Activated CD8-positive, alpha-beta memory T cell treated with anti-CD3 and anti-CD28 coated beads for 4 hours (primary cell): Measurements from ENCODE around the gene TASOR2.
A peak's percentile ranks its signal among the peaks of the same experiment; 100 is the strongest.

Experiments used
- DNase-seq, 2 donors: peaks; one replicate each; pipeline ENCODE4 v3.0.0-alpha.2; 2020; ENCODE audit warnings: low read depth in 2 of 2

The TASOR2 gene

GRCh38 chr10:5683065-5683464, 1.6 kb upstream of the TASOR2 start:
- no peak for DNase-seq

DNA sequence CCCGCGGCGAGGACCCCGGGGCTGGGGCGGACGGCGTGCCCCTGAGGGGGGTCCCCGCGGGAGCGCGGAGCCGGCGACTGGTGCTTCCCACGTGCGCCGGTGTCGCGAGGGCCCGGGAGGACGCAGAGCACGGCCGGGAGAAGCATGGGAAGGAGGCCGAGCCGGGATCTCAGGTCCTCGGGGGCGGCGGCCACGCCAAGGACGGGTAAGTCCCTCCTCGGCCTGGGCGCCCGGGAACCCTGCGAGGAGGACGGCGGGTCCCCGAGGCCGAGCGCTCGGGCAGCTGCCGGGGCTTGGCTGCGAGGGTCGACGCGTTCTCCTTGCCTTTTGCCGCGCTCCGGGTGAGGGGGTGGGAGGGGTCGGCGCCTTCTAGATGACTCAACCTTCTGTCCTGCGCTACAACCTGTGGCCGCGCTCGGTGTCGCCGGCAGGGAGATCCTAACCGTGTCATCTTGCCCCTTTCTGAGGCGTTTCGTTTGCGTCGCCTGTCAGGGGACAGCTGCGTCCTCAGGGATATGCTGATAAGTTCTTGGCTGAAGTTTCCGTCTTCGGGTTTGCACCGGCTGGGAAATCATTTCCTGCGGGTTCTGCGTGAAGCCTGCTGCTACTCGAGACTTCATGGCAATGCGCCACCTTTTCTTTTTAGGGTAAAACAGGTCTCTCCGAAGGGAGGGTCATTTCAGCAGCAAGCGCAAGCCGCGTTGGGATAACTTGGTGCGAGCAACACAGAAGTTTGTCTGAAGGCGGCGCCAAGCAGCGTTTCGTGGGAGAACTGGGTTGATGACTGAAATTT, 529 bp downstream of the TASOR2 start:
- peak; percentile 33 to 52 for DNase-seq

DNA sequence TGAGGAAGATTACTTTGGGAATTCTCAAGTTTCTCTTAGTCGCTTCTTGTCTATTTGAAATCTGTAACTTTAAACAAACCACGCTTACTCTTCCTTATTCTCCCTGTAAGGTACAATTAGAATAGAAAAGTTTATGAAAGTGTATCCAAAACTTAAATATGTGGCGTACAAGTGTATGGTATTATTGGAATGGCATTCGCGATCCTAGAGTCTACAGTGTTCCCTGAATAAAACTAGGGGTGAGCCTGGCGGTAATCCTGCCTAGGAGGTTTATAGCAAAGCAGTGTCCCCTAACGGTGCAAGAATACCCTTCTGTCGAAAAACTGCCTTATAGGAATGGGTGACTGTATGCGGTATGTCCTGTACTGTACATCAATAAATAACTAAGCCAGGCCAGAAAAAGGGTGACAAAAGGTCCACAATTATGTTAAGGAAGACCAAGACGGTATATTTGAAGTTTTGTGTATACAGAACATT, 1.2 kb downstream of the TASOR2 start:
- no peak for DNase-seq

GRCh38 chr10:5688587-5688986, 3.9 kb downstream of the TASOR2 start:
- no peak for DNase-seq

GRCh38 chr10:5691786-5692185, 7.1 kb downstream of the TASOR2 start:
- DNase-seq: no peak

GRCh38 chr10:5692461-5693358, 8.1 kb downstream of the TASOR2 start:
- DNase-seq: peak; percentile 55 to 58

DNA sequence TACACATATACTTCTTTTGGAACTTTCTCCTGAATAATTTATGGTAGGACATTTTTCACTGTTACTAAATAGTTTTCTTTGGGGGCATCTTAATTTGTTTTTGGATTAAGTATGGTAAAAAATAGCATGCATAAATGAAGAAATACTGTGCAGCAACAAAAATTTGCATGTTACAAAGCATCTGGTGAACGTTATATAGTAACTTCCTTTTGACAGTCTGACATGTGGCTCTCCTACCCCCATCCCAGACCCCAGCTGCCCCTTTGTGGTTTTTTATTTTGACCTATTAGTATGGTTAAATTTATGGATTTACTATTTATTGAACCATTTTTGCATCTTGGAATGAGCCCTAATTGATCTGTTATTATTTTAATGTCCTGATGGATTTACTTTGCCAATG, 9.9 kb downstream of the TASOR2 start:
- DNase-seq: no peak

GRCh38 chr10:5697342-5697741, 12.7 kb downstream of the TASOR2 start:
- DNase-seq: no peak

- DNase-seq: no peak
Observed at GRCh38 chr10:5698062-5698461, 13.4 kb downstream of the TASOR2 start.

GRCh38 chr10:5708356-5708755, 23.7 kb downstream of the TASOR2 start:
- no peak for DNase-seq

- no peak for DNase-seq
Observed at GRCh38 chr10:5709865-5710264, 25.2 kb downstream of the TASOR2 start.

GRCh38 chr10:5710859-5711258, 26.2 kb downstream of the TASOR2 start:
- DNase-seq: no peak

DNA sequence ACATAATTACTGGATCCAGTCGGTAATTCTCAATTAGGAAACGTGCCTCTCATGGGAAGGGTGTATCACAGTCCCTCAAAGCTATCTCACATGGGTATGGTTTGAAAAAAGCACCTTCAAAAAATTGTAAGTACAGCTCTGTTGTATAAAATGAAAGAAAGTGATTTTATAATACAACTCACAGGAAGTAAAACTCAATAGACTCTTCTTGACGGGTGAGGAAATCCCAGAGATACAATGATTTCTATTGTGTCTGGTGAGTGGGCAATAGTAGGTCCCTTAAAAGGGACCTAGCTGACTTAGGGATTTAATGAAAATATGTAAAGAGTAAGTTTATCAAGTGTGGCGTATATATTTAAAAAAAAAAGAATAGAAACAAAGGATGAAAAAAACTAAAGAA, 27.0 kb downstream of the TASOR2 start:
- no peak for DNase-seq

DNA sequence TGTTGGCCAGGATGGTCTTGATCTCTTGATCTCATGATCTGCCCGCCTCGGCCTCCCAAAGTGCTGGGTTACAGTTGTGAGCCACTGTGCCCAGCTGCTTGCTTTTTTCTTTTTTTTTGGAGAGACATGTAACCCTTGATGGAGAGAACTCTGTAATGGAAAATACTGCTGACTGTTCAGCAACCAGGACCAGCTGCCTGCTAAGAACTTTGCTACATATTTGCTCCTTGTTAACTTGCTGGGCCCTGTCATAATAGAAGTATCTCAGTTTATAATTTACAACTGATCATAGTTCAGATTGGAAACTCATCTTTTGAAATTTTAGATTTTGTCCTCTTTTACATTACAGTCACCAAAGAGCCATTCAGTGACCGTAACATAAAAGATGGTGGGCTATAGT, 34.9 kb downstream of the TASOR2 start:
- no peak for DNase-seq

- no peak for DNase-seq
Observed at GRCh38 chr10:5720182-5720581, 35.5 kb downstream of the TASOR2 start.

GRCh38 chr10:5723692-5724091, 39.1 kb downstream of the TASOR2 start:
- DNase-seq: no peak

DNA sequence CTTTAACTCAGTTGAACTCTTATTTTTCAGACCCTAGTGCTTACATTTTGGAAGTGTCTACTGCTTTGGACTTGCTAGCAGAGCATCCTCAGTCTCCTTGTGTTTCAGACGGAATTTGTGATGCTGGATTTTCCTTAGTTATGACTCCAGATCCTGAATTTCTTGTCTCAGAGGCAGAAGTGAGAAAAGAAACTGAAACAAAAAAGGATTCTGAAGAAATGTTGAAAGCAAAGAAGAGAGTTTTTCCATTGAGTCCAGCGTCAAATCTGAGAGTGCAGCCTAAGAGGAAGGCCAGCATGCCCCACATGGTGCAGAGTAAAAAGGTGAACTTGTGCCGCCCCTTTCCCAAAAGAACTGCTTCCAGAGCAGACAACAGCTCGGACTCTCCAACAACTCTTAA, 46.1 kb downstream of the TASOR2 start:
- no peak for DNase-seq

DNA sequence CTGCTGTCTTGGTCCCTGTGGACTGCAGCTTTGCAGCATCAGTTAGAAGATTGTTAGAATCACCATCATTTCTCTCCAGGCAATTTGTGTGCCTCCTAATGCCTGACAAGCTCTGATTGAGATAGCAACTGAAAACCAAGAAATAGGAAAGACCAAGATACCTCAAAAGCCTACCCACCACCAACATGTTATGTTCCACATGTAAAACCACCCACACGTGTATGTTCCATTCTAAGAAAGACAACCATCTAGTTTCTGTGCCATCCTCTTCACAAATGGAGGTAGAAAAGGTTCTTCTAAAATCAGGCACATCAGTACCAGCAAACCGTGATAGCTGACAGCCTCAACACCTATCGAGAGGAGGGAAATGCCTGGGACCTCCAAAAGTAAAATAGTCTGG, 46.9 kb downstream of the TASOR2 start:
- no peak for DNase-seq

- DNase-seq: no peak
Observed at GRCh38 chr10:5732141-5732540, 47.5 kb downstream of the TASOR2 start.
